SW 1271 (cell line): ENCODE results near the gene AVPR2.

Experiments used
- DNase-seq, 2 experiments: peaks; one replicate each; lab custom pipeline; 2025; lab: John Stamatoyannopoulos, UW

Gene AVPR2

GRCh38 chrX:153903991-153904957 lies at the start of gene AVPR2:
AVPR2 (plus strand) TSS chrX:153904673; CDS start chrX:153905146, 473 bp downstream.
- DNase-seq: no peak

DNA sequence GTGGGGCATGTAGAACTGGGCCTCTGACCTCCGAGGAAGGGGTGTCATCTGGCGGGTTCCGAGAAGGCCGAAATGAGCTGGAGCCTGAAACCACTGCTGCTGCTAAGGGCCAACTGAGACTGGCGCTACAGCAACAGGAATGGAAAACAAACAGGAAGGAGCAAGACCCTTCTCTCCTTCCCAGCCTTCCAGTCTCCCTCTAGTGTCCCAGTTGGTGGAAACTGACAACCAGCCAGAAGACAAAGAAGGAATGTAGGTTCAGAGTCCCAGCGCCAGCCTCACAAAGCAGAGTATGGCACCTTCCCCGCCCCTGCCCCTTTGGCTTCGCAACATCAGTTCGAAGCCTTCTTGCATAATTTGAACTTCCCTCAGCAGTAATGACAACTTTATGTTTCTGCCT lies 49.8 kb upstream of the AVPR2 start:
- DNase-seq: no peak

DNA sequence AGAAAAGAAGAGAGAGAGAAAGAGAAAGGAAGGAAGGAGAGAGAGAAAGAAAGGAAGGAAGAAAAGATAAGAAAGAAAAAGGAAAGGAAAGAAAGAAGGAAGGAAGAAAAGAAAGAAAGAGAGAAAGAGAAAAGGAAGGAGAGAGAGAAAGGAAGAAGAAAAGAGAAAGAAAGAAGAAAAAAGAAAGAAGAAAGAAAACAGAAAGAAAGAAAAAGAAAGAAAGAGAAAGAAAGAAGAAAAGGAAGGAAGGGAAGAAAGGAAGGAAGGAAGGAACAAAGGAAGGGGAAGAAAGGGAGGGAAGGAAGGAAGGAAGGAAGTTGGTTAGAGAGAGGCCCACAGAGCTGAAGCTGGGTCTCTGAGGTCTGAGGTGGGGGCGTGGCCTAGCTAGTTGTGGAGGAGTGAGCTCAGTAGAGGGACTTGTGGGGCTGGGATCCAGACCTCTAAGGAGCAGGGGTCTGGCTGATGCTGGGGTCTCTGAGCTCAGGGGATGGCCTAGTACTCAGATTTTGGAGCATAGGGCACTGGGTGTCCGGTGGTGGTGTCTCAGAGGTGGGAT lies 47.0 kb upstream of the AVPR2 start:
- DNase-seq: no peak

- no peak for DNase-seq
Observed at GRCh38 chrX:153861151-153861550, 43.3 kb upstream of the AVPR2 start.

DNA sequence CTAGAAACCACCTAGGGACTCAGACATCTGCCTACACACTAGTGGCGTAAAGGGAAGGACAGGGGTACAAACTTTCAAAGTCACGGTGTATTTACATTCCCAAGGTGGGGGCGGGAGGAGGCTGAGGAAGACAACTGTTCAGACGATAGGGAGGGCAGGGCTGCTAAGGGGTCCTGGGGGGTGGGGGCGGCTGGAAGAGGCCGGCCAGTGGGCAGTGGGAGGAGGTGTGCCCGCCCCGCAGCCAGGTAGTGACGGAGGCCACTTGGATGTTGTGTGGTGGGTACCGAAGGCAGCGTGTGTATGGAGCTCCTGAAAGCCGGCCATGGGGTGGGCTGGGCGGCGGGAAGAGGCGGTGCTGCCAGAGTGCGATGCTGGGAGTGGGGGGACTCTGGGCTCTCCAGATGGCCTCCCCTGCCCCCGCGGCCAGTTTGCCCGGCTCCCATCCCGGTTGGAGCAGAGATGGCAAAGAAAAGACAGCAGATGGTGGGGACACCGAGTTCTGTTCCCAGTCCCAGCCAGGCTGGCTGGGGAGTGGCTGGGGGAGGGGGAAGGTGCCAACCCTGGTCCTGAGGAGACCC lies 42.7 kb upstream of the AVPR2 start:
- DNase-seq: no peak

DNA sequence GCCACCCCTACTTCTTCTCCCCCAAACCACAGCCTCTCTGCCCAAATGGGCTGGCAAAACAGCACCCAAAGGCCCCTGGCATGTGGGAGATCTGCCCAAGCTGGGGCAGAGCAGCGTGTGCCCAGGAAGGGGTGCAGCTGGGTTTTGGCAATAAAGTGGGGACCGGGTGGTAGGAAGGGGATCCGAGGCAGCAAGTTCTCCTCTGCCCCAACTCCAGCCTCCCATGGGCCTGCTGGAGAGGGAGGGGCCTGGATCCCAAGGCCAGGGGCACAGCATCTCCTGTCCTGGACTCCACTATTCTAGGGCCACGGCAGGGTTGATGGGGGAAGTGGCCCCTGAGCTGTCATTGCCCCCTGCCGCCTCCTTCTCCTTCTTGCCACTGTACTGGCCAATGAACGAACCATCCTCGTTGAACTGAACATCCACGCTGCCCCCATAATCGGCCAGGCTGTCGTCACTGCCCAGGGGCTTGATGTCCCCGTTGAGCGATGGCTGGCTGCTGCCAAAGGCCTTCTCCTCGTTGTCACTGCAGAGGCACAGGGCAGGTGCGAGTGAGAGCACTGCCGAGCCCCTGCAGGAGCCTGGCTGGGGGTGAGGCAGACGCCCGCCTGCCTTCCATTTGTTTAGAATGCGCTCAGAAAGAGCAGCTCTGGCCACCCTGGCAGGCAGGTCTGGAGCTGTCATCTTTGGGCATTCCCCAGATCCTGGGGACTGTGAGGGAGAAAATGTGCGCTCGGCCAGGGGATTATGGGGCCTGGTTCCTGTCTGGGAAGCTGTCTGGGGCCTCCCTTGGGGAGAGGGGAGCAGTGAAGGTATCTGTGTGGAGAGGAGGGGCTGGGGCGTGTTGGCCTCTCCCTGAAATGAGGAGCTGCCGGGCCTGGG lies 41.9 kb upstream of the AVPR2 start:
- no peak for DNase-seq

DNA sequence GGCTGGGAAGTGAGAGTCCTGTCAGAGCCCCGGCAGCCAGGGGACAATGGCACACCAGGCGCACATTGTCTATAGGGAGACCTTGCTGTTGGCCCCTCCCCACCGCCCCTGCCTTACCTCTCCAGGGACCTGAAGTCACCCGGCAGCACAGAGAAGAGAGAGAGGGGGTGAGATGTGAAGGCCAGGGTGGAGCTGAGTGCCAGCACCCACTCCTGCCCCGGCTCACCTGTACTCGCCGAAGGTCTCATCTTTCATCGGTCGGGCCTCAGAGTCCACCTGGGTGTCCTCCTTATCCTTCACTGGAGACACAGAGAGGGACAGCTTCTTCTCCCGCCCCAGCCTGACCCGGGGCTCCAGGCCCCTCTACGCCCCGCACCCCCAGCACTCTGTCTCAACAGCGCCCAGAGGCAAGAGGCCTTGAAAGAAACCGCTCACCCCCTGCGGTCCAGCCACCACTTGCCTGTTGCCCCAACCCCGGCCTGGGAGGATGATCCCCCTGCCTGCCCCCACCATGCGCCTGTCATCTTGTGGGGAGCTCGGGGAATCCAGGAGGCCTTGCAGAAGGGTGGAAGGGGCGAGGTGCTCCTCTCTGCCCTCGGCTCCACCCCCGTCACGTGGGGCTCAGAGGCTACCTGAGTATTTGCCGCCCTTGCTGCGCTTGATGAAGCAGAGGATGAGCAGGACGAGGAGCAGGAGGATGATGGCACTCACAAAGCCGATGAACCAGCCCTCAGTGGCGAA lies 41.1 kb upstream of the AVPR2 start:
- DNase-seq: no peak

DNA sequence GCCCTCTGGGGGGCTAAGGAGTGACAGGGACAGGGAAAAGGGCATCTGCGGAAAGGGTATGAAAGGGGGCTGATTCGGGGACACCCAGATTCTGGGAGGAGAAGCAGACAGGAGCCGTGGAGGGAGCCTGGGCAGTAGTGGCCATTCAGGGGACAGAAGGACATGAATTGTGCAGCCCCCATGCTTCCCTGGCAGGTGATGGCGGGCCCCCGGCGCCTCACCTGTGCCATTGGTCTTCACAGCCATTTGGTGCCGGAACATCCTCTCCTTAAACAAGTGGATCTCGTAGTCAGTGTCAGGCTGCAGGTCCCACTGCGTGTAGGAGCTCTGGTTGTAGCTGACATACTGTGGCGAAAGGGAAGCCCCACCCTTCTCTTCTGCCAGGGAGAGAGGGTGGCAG lies 40.4 kb upstream of the AVPR2 start:
- no peak for DNase-seq

DNA sequence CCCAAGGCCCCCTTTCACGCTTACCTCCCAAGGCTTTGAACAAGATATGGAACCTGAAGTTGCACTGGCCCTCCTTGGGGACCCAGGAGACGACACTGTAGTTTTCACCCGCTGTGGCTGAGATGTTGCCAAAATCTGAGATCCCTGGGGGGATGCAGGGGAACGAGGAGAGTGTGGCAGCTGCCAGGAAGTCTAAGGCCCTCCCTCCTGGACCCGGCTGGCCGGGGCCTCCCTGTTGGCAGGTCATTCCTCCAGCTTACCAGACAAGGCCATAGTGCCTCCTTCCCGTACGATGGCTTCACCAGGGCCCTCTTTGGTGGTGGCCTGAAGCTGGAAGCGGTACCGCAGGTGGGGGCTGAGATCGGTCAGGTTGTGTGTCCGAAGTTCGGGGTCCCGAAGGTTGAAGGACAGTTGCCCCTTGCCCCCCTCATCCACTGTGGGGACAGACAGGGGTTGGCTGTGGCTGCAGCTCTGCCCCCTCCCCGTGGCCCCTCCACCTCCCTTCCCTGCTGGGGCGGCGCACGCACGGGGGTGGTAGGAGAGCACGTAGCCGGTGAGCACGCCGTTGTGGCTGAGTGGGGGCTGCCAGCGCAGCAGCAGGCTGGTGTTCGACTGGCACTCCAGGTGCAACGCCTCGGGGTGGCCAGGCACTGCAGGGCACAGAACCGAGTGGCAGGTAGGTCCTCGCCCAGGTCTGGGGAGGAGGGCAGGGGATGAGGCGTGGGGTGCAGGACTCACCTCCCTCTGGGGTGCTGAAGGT lies 39.7 kb upstream of the AVPR2 start:
- no peak for DNase-seq

GRCh38 chrX:153865321-153865580 lies 39.2 kb upstream of the AVPR2 start:
- DNase-seq: no peak

GRCh38 chrX:153865685-153866084 lies 38.8 kb upstream of the AVPR2 start:
- DNase-seq: no peak

DNA sequence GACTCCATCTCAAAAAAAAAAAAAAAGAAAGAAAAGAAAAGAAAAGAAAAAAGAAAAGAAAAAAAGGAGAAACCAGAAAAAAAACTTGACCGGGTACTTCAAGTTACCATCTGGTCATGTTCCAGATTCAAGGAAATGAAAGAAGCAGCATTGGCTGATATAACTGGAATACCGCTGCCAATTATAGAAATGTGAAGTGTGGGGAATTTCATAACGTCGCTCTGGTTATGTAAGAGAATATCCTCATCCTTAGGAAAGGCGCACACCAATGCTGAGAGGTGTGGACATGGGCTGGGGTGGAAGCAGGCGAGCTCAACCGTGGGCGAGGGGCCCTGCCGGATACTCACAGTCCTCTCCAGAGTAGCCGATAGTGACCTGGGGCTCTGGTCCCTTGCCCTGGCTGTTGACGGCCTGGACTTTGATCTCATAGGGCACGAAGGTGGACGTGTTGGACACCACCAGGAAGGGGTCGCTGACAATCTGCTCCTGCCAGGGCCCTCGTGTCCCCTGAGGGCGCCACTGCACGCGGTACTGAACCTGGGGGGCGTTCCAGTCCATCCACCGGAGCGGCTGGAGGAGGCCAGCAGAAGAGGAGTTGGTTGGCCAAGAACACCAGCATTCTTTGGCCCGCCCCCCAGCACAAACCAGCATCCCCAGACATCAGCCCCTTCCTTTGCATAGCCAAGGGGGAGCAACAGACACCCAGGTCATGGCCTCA lies 38.0 kb upstream of the AVPR2 start:
- DNase-seq: no peak

GRCh38 chrX:153867139-153867538 lies 37.3 kb upstream of the AVPR2 start:
- DNase-seq: no peak

DNA sequence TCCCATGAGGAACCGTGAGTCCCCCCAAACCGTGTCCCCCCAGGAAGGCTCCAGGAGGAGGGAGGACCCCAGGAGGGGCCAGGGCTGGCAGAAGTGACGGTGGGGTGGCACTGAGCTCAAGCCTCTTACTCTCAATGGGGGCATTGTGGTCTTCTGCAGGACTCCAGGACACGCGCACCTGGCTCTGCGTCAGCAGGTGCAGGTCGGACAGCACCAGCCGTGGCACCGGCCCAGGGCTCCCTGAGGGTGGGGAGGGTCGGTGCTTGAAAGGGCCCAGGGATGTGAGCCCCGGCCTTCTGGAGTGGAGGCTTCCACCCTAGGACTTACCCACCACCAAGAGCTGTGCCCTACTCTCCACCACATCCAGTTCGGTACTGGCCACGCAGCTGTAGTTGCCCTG lies 36.8 kb upstream of the AVPR2 start:
- DNase-seq: no peak

DNA sequence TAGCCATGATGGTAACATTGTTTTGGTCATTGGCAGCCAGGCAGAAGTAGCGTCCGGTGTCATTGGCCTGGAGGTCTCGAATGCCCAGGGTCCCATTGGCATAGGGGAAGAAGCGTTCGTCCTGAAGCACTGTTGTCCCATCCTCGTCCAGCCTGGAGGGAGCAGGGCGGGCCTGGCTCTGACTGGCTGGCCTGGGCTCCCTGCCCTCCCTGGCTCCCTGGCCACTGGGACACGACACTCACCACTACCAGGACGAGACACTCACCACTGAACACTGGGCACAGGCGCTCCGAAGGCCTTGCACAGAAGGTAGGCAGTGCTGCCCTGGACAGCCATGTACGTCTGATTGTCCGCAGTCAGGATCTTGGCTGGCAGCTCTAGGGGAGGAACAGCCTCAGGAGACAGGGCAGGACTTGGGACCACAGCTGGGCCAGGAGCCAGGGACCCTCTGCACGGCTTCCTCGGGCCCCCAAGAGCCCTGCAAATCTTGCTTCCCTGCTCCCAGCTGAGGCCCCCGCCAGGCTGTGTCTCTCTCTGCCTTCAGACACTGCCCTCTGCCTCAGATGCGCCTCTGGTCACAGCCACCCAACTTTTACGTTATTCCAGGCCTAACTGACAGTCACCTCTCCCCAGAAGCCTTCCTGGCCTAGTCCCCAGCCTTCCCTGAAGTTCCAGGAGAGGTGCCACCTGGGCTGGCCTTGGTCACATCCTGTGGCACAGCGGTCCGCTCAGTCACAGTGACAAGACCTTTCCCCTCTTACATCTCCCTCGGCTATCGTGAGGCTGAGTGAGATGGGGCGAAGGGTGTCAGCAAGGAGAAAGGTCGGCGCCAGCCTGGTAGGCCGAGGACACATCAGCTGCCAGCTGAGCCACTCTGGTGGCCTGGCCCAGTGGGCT lies 35.6 kb upstream of the AVPR2 start:
- DNase-seq: no peak

DNA sequence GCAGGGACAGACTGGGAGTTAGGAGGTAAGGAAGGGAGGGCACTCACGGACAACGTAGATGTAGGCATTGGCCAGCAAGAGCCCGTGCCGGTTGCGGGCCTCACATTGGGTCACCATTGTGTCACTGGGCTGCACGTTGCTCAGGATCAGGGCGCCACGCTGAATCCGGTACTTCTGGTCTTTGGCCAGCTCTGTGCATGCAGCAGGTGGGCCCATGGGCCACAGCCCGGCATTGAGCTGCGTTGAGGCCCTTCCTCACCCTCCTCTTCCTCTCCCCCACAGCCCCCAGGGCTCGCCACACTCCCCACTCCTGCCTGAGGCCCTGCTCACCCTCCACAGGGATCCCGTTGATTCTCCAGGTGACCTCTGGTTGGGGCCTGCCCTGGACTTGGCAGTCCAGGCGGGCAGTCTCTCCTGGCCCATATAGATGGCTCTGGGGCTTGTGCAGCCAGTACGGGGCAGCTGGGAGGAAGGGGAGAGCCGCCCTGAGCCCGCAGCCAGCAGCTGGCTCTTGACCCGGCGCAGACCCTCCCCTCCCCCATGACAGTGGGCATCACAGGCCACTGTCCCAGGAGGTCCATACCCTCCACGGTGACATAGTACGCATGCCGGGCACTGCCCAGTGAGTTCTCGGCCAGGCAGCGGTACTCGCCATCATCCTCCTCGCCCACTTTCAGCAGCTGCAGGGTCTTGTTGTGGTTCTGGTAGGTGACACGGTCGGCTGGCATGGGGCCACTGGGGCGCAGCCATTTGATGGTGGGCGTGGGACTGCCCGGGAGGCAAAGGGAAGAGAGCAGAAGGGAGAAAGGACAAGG lies 34.8 kb upstream of the AVPR2 start:
- no peak for DNase-seq

GRCh38 chrX:153870288-153870690 lies 34.2 kb upstream of the AVPR2 start:
- no peak for DNase-seq

DNA sequence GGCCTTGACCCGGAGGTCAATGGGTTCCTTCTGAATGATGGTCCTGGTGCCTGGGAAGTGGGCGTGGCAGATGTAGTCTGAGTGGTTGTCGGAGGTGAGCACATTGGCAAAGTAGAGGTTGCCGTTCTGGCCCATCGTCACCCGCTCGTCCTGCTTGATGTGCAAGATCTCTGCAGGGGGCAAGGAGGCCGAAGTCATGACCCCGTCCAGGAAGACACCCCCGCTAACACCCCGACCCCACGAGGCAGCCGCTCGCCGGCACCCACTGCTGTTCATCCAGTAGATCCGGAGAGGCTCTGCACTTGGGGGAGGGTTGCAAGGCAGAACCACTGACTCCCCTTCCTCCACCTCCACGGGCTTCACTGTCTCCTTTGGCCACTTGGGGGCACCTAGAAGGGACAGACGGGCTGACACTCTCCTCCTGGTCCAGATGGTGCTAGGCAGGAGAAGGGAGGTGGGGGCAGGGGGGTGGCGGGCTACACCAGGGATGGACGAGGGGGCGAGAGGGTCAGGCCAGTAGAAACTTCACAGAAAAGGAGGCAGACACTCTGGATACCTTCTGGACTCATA lies 33.6 kb upstream of the AVPR2 start:
- DNase-seq: no peak
